Liver (tissue), 9 donors: ENCODE measurements around the gene AMHR2. TPM values are rescaled to one million over a fixed set of nuclear protein-coding genes. Genes with fewer than 3 reads are reported as not detected.

Experiments used
- DNase-seq: peaks from one replicate; pipeline ENCODE4 v3.0.0-alpha.2; 2017; ENCODE audit warnings: low spot score
- H3K27ac ChIP-seq, 2 donors: one replicate each; pipeline ENCODE4 v1.7.0; 2013; ENCODE audit warnings: inconsistent platforms in 2 of 2, low read length in 2 of 2, control low read depth in 1 of 2, low read depth in 1 of 2, mild to moderate bottlenecking in 1 of 2
- H3K27me3 ChIP-seq, 4 donors: one replicate each; pipeline versions ENCODE4 v1.6.1 to v1.7.0; 2013; ENCODE audit warnings: low read length in 3 of 4, inconsistent platforms in 1 of 4, mild to moderate bottlenecking in 1 of 4, moderate library complexity in 1 of 4; ENCODE audit not compliant: control insufficient read depth in 4 of 4, insufficient read depth in 4 of 4
- H3K36me3 ChIP-seq, 4 donors: one replicate each; pipeline versions ENCODE4 v1.6.1 to v1.7.0; 2013; ENCODE audit warnings: low read length in 3 of 4, mild to moderate bottlenecking in 3 of 4, low read depth in 1 of 4, moderate library complexity in 1 of 4; ENCODE audit not compliant: control insufficient read depth in 4 of 4, insufficient read depth in 3 of 4
- H3K4me1 ChIP-seq, 4 donors: one replicate each; pipeline versions ENCODE4 v1.6.1 to v1.7.0; 2013; ENCODE audit warnings: low read length in 3 of 4, mild to moderate bottlenecking in 3 of 4, moderate library complexity in 1 of 4; ENCODE audit not compliant: control insufficient read depth in 4 of 4, insufficient read depth in 4 of 4
- H3K4me3 ChIP-seq, 3 donors: one replicate each; pipeline versions ENCODE4 v1.6.1 to v1.7.0; 2013; ENCODE audit warnings: low read length in 3 of 3, control low read depth in 1 of 3, low read depth in 1 of 3, mild to moderate bottlenecking in 1 of 3
- H3K9ac ChIP-seq, 2 donors: one replicate each; pipeline ENCODE4 v1.7.0; 2013; ENCODE audit warnings: low read length in 2 of 2, mild to moderate bottlenecking in 2 of 2, moderate library complexity in 2 of 2, control low read depth in 1 of 2, low read depth in 1 of 2
- H3K9me3 ChIP-seq, 4 donors: one replicate each; pipeline versions ENCODE4 v1.6.1 to v1.7.0; 2013; ENCODE audit warnings: low read length in 3 of 4; ENCODE audit not compliant: control insufficient read depth in 4 of 4
- EGR1 ChIP-seq, 2 donors: IDR thresholded peaks; 2 replicates each; pipeline ENCODE4 v1.6.1; 2016 to 2018; ENCODE audit warnings: antibody characterized with exemption in 2 of 2, low read depth in 2 of 2
- FOXA2 ChIP-seq: IDR thresholded peaks from 2 replicates; pipeline ENCODE4 v1.6.1; 2016; ENCODE audit warnings: antibody characterized with exemption
- HNF4A ChIP-seq, 2 donors: conservative IDR thresholded peaks; 2 replicates each; pipeline ENCODE4 v1.6.1; 2016; ENCODE audit warnings: antibody characterized with exemption in 2 of 2, mild to moderate bottlenecking in 2 of 2
- HNF4G ChIP-seq: IDR thresholded peaks from 2 replicates; pipeline ENCODE4 v1.6.1; 2016; ENCODE audit warnings: antibody characterized with exemption
- JUND ChIP-seq, 2 donors: IDR thresholded peaks; 2 replicates each; pipeline ENCODE4 v1.6.1; 2016; ENCODE audit warnings: antibody characterized with exemption in 2 of 2
- MAX ChIP-seq: IDR thresholded peaks from 2 replicates; pipeline ENCODE4 v1.6.1; 2016; ENCODE audit warnings: antibody characterized with exemption
- NR2F2 ChIP-seq: IDR thresholded peaks from 2 replicates; pipeline ENCODE4 v1.6.1; 2016; ENCODE audit warnings: antibody characterized with exemption
- REST ChIP-seq: IDR thresholded peaks from 2 replicates; pipeline ENCODE4 v1.6.1; 2016; ENCODE audit warnings: antibody characterized with exemption, mild to moderate bottlenecking
- RXRA ChIP-seq, 2 donors: IDR thresholded peaks; 2 replicates each; pipeline ENCODE4 v1.6.1; 2017 to 2018; ENCODE audit warnings: antibody characterized with exemption in 2 of 2, mild to moderate bottlenecking in 1 of 2
- TAF1 ChIP-seq: conservative IDR thresholded peaks from 2 replicates; pipeline ENCODE4 v1.6.1; 2016; ENCODE audit warnings: antibody characterized with exemption, mild to moderate bottlenecking
- YY1 ChIP-seq: IDR thresholded peaks from 2 replicates; pipeline ENCODE4 v1.6.1; 2016; ENCODE audit warnings: antibody characterized with exemption, mild to moderate bottlenecking
- ZBTB33 ChIP-seq: IDR thresholded peaks from 2 replicates; pipeline ENCODE4 v1.6.1; 2016; ENCODE audit warnings: antibody characterized with exemption
- WGBS: extraction: QIAGEN DNeasy Blood & Tissue Kit; methylation state at CpG from one replicate; pipeline ENCODE4 v1.1.7; 2013; 5-methylcytosine and 5-hydroxymethylcytosine counted together
- polyA plus RNA-seq, 2 donors: library from polyadenylated mRNA; stranded (reverse) in 1 of 2; unstranded in 1 of 2; fragments of 200-250 nt in 1 of 2; fragments of >200 nt in 1 of 2; fragmentation: Nextera tagmentation in 1 of 2; extraction: Ambion mirVana in 1 of 2; gene quantifications; one replicate each; pipeline versions ENCODE4 v1.2.1 to v1.2.3, GENCODE V29; 2013 to 2015
- total RNA-seq, 2 donors: library from RNA; depleted of rRNA; stranded (reverse); fragments of >200 nt; gene quantifications; one replicate each; pipeline ENCODE4 v1.2.3, GENCODE V29; 2014
- donor health status: healthy.
- donor health status: healthy.
- donor health status: healthy.
- donor health status: healthy.
- donor health status: healthy.

AMHR2 gene
- total and polyA plus RNA-seq, 4 donors, result 0.67 to 1.3 (median 0.92) TPM

- Histone ChIP-seq H3K9ac (no peak overlapping the region), H3K4me1 (peaks cover 2 to 25% (median 20%) of the 10 kb centered on the region in 4 donors), H3K27me3 (no peaks in the 10 kb centered on the region), H3K27ac (no peak overlapping the region), H3K9me3 (no peaks in the 10 kb centered on the region), H3K36me3 (no peaks in the 10 kb centered on the region), H3K4me3 (no peak overlapping the region)
- DNase-seq, result no peak
- 95% methylated on average over 2 of the region's 2 CpGs for WGBS
- TF ChIP-seq HNF4A (conservative IDR thresholded peaks at IDR 0.05) (no peak), REST (no peak), RXRA (IDR thresholded peaks at IDR 0.05) (no peak), FOXA2 (no peak), HNF4G (no peak), ZBTB33 (no peak), TAF1 (no peak), NR2F2 (no peak), EGR1 (IDR thresholded peaks at IDR 0.05; ENCODE audit: low read depth in 2 of 2) (no peak), YY1 (no peak)
Measured at GRCh38 chr12:53376747-53377146, 46.9 kb upstream of the AMHR2 start.

GRCh38 chr12:53378222-53378621 lies 45.4 kb upstream of the AMHR2 start:
- no peak overlapping the region for H3K4me3 ChIP-seq
- peaks cover 2 to 14% (median 8%) of the 10 kb centered on the region in 4 donors for H3K36me3 ChIP-seq
- H3K9ac ChIP-seq, result no peak overlapping the region
- no peaks in the 10 kb centered on the region for H3K27me3 ChIP-seq
- no peaks in the 10 kb centered on the region for H3K9me3 ChIP-seq
- H3K27ac ChIP-seq, result peak overlapping the region; percentile 94 to 95
- no peak for DNase-seq
- WGBS, result 99% methylated on average over 12 of the region's 12 CpGs
- TF ChIP-seq MAX (no peak), REST (no peak), HNF4A (conservative IDR thresholded peaks at IDR 0.05) (no peak), HNF4G (no peak), NR2F2 (no peak), TAF1 (no peak), FOXA2 (no peak), JUND (IDR thresholded peaks at IDR 0.05) (no peak)
- peaks cover 9 to 33% (median 28%) of the 10 kb centered on the region in 4 donors for H3K4me1 ChIP-seq
